Activated gamma-delta T cell (primary cell): ENCODE results near the gene ARHGAP40.

ENCODE experiments used
- DNase-seq: peaks from one replicate; lab custom pipeline; 2025; lab: John Stamatoyannopoulos, UW

ARHGAP40 gene

DNA sequence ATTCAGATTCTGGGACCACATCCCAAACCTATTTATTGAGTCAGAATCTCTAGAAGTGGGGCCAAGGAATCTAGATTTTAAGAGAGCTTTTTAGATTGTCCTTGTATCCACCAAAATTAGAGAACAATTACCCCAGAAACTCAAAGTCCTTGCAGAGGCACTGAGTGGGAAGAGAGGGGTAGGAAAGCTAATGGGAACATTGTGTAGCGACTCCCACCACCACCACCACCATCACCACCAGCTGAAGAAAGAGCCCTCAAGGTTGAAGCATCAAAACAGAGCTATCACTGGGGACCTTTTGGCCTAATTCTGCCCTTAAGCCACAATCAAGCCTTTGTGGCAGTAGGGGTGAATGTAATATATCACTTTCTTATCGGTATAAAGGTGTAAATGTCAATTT, 83.7 kb downstream of the ARHGAP40 start:
- no peak for DNase-seq

- DNase-seq: no peak
These were observed 84.4 kb downstream of the ARHGAP40 start for GRCh38 chr20:38685853-38686473.

GRCh38 chr20:38692436-38693411, 91.1 kb downstream of the ARHGAP40 start:
- DNase-seq: no peak

DNA sequence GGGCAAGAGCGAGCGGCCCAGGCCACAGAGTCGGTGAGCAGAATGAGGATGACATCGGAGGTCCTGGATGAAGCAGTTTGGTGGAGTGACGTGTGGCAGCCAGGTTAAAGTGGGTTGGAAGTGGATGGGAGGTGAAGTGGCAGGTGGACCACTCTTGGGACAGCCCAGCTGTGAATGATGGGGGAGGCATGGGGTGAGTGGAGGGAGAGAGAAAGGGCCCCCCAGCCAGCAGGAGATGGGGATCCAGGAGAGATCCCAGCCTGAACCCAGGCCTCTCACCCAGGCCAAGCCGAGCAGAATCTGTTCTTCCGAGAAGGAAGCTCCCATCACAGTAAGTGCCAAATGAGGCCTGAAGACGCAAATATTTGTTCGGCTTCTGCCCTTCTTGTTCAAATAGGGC, 95.7 kb downstream of the ARHGAP40 start:
- DNase-seq: no peak

- no peak for DNase-seq
These were observed 96.9 kb downstream of the ARHGAP40 start for GRCh38 chr20:38698541-38698940.

- no peak for DNase-seq
These were observed 98.5 kb downstream of the ARHGAP40 start for GRCh38 chr20:38700141-38700540.
